H9 (cell line): ENCODE measurements around the gene DNMT3B. TPM values are rescaled to one million over a fixed set of nuclear protein-coding genes. Genes with fewer than 3 reads are reported as not detected.

Experiments used
- DNase-seq: peaks from one replicate; pipeline ENCODE4 v3.0.0-alpha.2; 2017
- H2AFZ ChIP-seq: one replicate; pipeline ENCODE4 v1.6.1; 2013; ENCODE audit warnings: mild to moderate bottlenecking, low read length, control low read depth, moderate library complexity
- H2AK5ac ChIP-seq: 2 replicates; pipeline ENCODE4 v1.6.1; 2013; ENCODE audit warnings: low read length, control low read depth, mixed read lengths; ENCODE audit not compliant: insufficient read length
- H2BK120ac ChIP-seq: one replicate; pipeline ENCODE4 v1.6.1; 2013; ENCODE audit warnings: low read depth, mild to moderate bottlenecking, low read length, control low read depth, inconsistent platforms; ENCODE audit not compliant: poor library complexity, severe bottlenecking
- H2BK12ac ChIP-seq: 2 replicates; pipeline ENCODE4 v1.6.1; 2013; ENCODE audit warnings: low read length, control low read depth, mixed read lengths, low read depth; ENCODE audit not compliant: insufficient read length
- H2BK15ac ChIP-seq: 2 replicates; pipeline ENCODE4 v1.6.1; 2013; ENCODE audit warnings: low read depth, low read length, control low read depth
- H2BK20ac ChIP-seq: one replicate; pipeline ENCODE4 v1.6.1; 2013; ENCODE audit warnings: low read depth, mild to moderate bottlenecking, low read length, control low read depth, inconsistent platforms; ENCODE audit not compliant: poor library complexity, severe bottlenecking
- H2BK5ac ChIP-seq: 2 replicates; pipeline ENCODE4 v1.6.1; 2013; ENCODE audit warnings: low read length, control low read depth, mixed read lengths; ENCODE audit not compliant: insufficient read length
- H3K14ac ChIP-seq: 2 replicates; pipeline ENCODE4 v1.6.1; 2013; ENCODE audit warnings: low read length, control low read depth; ENCODE audit not compliant: insufficient read depth
- H3K18ac ChIP-seq: 2 replicates; pipeline ENCODE4 v1.6.1; 2013; ENCODE audit warnings: low read depth, mild to moderate bottlenecking, mixed read lengths, low read length, control low read depth; ENCODE audit not compliant: insufficient read length
- H3K23ac ChIP-seq: 2 replicates; pipeline ENCODE4 v1.6.1; 2013; ENCODE audit warnings: low read length, control low read depth, mixed read lengths, low read depth; ENCODE audit not compliant: insufficient read length
- H3K23me2 ChIP-seq: 2 replicates; pipeline ENCODE4 v1.6.1; 2013; ENCODE audit warnings: low read depth, mild to moderate bottlenecking, mixed read lengths, low read length, control low read depth; ENCODE audit not compliant: insufficient read length, poor library complexity, severe bottlenecking
- H3K27ac ChIP-seq: 2 replicates; pipeline ENCODE4 v1.5.1; 2013; ENCODE audit warnings: low read length, control low read depth, mixed read lengths, low read depth; ENCODE audit not compliant: insufficient read length
- H3K27me3 ChIP-seq: 2 replicates; pipeline ENCODE4 v1.6.1; 2013; ENCODE audit warnings: low read length, control low read depth, inconsistent platforms; ENCODE audit not compliant: insufficient read depth
- H3K4ac ChIP-seq: 2 replicates; pipeline ENCODE4 v1.6.1; 2013; ENCODE audit warnings: low read depth, mild to moderate bottlenecking, control low read depth, inconsistent platforms, low read length, moderate library complexity
- H3K4me1 ChIP-seq: 2 replicates; pipeline ENCODE4 v1.6.1; 2013; ENCODE audit warnings: low read length, control low read depth, inconsistent platforms; ENCODE audit not compliant: insufficient read depth
- H3K4me2 ChIP-seq: 2 replicates; pipeline ENCODE4 v1.6.1; 2013; ENCODE audit warnings: low read length, control low read depth, mixed read lengths; ENCODE audit not compliant: insufficient read length, insufficient read depth
- H3K56ac ChIP-seq: 2 replicates; pipeline ENCODE4 v1.6.1; 2013; ENCODE audit warnings: low read depth, mild to moderate bottlenecking, mixed read lengths, low read length, control low read depth; ENCODE audit not compliant: insufficient read length
- H3K79me1 ChIP-seq: 2 replicates; pipeline ENCODE4 v1.6.1; 2013; ENCODE audit warnings: low read depth, mild to moderate bottlenecking, moderate library complexity, low read length, control low read depth, inconsistent platforms; ENCODE audit not compliant: insufficient read depth, poor library complexity, severe bottlenecking
- H3K79me2 ChIP-seq: 2 replicates; pipeline ENCODE4 v1.6.1; 2013; ENCODE audit warnings: low read length, control low read depth, inconsistent platforms; ENCODE audit not compliant: insufficient read depth
- H3K9ac ChIP-seq: 2 replicates; pipeline ENCODE4 v1.6.1; 2013; ENCODE audit warnings: low read length, control low read depth, mixed read lengths; ENCODE audit not compliant: insufficient read length; ENCODE audit errors: extremely low read depth
- H3K9me3 ChIP-seq: one replicate; pipeline ENCODE4 v1.6.1; 2013; ENCODE audit warnings: low read depth, low read length, inconsistent platforms; ENCODE audit not compliant: control insufficient read depth
- H3T11ph ChIP-seq: one replicate; pipeline ENCODE4 v1.6.1; 2013; ENCODE audit warnings: mild to moderate bottlenecking, low read length, control low read depth, inconsistent platforms
- H4K20me1 ChIP-seq: one replicate; pipeline ENCODE4 v1.6.1; 2013; ENCODE audit not compliant: control insufficient read depth, insufficient read length, insufficient read depth
- H4K5ac ChIP-seq: 2 replicates; pipeline ENCODE4 v1.6.1; 2013; ENCODE audit warnings: low read depth, mild to moderate bottlenecking, mixed read lengths, low read length, control low read depth; ENCODE audit not compliant: insufficient read length
- H4K8ac ChIP-seq: replicated peaks from 2 replicates; pipeline ENCODE4 v1.6.1; 2013; ENCODE audit warnings: low read length, control low read depth, mixed read lengths, low read depth; ENCODE audit not compliant: insufficient read length
- H4K91ac ChIP-seq: 2 replicates; pipeline ENCODE4 v1.6.1; 2013; ENCODE audit warnings: low read depth, mild to moderate bottlenecking, moderate library complexity, mixed read lengths, low read length, control low read depth; ENCODE audit not compliant: insufficient read length
- H3K27ac Mint-ChIP-seq, 3 experiments: 2 replicates in 2 of 3; 3 replicates in 1 of 3; pipeline ENCODE4 v1.8.0; 2020 to 2021; ENCODE audit warnings: mixed read lengths in 3 of 3, mild to moderate bottlenecking in 1 of 3, moderate library complexity in 1 of 3
- H3K27me3 Mint-ChIP-seq: 2 replicates; pipeline ENCODE4 v1.8.0; 2021; ENCODE audit warnings: low read depth, mild to moderate bottlenecking, moderate library complexity, mixed read lengths
- H3K36me3 Mint-ChIP-seq, 3 experiments: 2 replicates in 2 of 3; 3 replicates in 1 of 3; pipeline ENCODE4 v1.8.0; 2020 to 2021; ENCODE audit warnings: low read depth in 3 of 3, mixed read lengths in 3 of 3; ENCODE audit not compliant: insufficient read depth in 1 of 3
- H3K4me1 Mint-ChIP-seq, 2 experiments: 2 replicates each; pipeline ENCODE4 v1.8.0; 2020; ENCODE audit warnings: mixed read lengths in 2 of 2
- H3K4me3 Mint-ChIP-seq, 2 experiments: 2 replicates in 1 of 2; 3 replicates in 1 of 2; pipeline ENCODE4 v1.8.0; 2020 to 2021; ENCODE audit warnings: mild to moderate bottlenecking in 2 of 2, mixed read lengths in 2 of 2, moderate library complexity in 1 of 2
- H3K9me3 Mint-ChIP-seq, 2 experiments: 2 replicates in 1 of 2; 3 replicates in 1 of 2; pipeline ENCODE4 v1.8.0; 2020; ENCODE audit warnings: mild to moderate bottlenecking in 2 of 2, mixed read lengths in 2 of 2, moderate library complexity in 1 of 2
- WGBS: extraction: QIAGEN DNeasy Blood & Tissue Kit; methylation state at CpG from one replicate; pipeline ENCODE4 v1.1.7; 2013; ENCODE audit warnings: missing lambda C conversion rate, low lambda C conversion rate, mixed read lengths; ENCODE audit not compliant: insufficient read length; ENCODE audit errors: extremely low coverage; 5-methylcytosine and 5-hydroxymethylcytosine counted together
- total RNA-seq: library from RNA; stranded (reverse); gene quantifications from 2 replicates; pipeline ENCODE4 v1.2.1, GENCODE V29; 2021
- TF ChIP-seq, protein P1 (sequence below): fragments of 200-600 bp; sonication (generic); conservative IDR thresholded peaks from 3 replicates; pipeline ENCODE4 v1.8.0; 2021; ENCODE audit warnings: antibody characterized with exemption, mild to moderate bottlenecking

DNMT3B gene
- total RNA-seq, 1 experiment from 2014 or later = 980 TPM

DNA sequence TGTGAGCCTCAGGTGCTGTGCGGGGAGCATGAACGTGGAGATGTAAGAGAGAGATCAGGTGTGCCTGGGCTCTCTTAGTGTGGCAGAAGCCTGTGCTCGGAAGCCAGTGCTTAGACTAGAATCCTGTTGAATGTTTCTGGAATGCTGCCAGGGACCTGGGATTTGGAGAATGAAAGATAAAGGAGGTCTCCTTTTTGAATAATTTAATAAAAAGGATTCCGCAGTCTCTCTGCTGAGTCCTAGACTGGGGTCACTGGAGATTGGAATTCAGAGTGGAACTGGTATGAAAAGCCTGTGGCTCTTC, 77.7 kb downstream of the DNMT3B start:
- no peaks in the 10 kb centered on the region for H3K9me3 ChIP-seq
- peaks cover 1% of the 10 kb centered on the region for H3K79me1 ChIP-seq
- TF ChIP-seq, protein P1, sequence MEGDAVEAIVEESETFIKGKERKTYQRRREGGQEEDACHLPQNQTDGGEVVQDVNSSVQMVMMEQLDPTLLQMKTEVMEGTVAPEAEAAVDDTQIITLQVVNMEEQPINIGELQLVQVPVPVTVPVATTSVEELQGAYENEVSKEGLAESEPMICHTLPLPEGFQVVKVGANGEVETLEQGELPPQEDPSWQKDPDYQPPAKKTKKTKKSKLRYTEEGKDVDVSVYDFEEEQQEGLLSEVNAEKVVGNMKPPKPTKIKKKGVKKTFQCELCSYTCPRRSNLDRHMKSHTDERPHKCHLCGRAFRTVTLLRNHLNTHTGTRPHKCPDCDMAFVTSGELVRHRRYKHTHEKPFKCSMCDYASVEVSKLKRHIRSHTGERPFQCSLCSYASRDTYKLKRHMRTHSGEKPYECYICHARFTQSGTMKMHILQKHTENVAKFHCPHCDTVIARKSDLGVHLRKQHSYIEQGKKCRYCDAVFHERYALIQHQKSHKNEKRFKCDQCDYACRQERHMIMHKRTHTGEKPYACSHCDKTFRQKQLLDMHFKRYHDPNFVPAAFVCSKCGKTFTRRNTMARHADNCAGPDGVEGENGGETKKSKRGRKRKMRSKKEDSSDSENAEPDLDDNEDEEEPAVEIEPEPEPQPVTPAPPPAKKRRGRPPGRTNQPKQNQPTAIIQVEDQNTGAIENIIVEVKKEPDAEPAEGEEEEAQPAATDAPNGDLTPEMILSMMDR = no peak
- H3K9ac ChIP-seq = no peak overlapping the region
- no peaks in the 10 kb centered on the region for H3K9me3 Mint-ChIP-seq
- no peak overlapping the region for H3K4me2 ChIP-seq
- H2BK20ac ChIP-seq = no peak overlapping the region
- H3K4ac ChIP-seq = no peak overlapping the region
- no peak overlapping the region for H3K23ac ChIP-seq
- H3K56ac ChIP-seq = no peak overlapping the region
- no peak overlapping the region for H2AK5ac ChIP-seq
- H3K27ac Mint-ChIP-seq = no peak overlapping the region; a peak in 2 of 7 replicates
- H4K8ac ChIP-seq = no peak overlapping the region
- peaks cover 44 to 83% (median 73%) of the 10 kb centered on the region in 3 experiments; a peak in 6 of 7 replicates for H3K36me3 Mint-ChIP-seq
- no peaks in the 10 kb centered on the region for H3K27me3 Mint-ChIP-seq
- H2BK120ac ChIP-seq = no peak overlapping the region
- no peaks in the 10 kb centered on the region for H3K27me3 ChIP-seq
- no peak overlapping the region for H3K18ac ChIP-seq
- no peaks in the 10 kb centered on the region for H4K20me1 ChIP-seq
- H3K27ac ChIP-seq = no peak overlapping the region
- no peaks in the 10 kb centered on the region for H3K79me2 ChIP-seq
- no peak overlapping the region for H2AFZ ChIP-seq
- H3T11ph ChIP-seq = no peak overlapping the region
- H2BK12ac ChIP-seq = no peak overlapping the region
- H3K4me1 ChIP-seq = no peaks in the 10 kb centered on the region
- no peak for DNase-seq
- no peak overlapping the region for H2BK5ac ChIP-seq
- no peaks in the 10 kb centered on the region for H3K23me2 ChIP-seq
- 0 out of 4 replicates have a peak, but pooled peaks cover 2% of the 10 kb centered on the region in 2 experiments for H3K4me1 Mint-ChIP-seq
- no peak overlapping the region for H4K5ac ChIP-seq
- H2BK15ac ChIP-seq = no peak overlapping the region
- no CpG with 5 or more reads among the region's 4 CpGs for WGBS
- no peak overlapping the region for H3K14ac ChIP-seq
- no peak overlapping the region for H3K4me3 Mint-ChIP-seq
- no peak overlapping the region for H4K91ac ChIP-seq
